ENCODE results near the gene FGF12.

FGF12 gene

DNA sequence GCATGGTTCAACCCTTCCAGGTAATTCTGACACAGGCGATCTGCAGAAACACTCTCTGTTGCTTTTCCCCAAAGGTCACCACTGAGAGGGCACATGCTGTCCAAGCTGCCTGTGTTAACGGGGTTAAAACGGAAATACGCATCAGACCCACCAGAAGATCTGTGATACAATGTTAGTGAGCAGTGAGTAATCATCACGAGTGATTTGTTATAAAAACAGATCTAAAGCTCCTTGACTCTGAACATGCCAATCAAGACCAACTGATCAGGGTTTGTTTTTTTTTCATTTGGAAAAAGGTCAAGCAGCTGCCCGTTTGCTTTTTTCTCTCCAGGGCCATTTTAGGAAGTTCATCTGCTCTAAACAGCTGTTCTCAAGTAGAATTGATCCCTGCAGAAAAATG is 43.2 kb downstream of the FGF12 start:
- no peak for DNase-seq (ENCODE audit: low read depth)

DNA sequence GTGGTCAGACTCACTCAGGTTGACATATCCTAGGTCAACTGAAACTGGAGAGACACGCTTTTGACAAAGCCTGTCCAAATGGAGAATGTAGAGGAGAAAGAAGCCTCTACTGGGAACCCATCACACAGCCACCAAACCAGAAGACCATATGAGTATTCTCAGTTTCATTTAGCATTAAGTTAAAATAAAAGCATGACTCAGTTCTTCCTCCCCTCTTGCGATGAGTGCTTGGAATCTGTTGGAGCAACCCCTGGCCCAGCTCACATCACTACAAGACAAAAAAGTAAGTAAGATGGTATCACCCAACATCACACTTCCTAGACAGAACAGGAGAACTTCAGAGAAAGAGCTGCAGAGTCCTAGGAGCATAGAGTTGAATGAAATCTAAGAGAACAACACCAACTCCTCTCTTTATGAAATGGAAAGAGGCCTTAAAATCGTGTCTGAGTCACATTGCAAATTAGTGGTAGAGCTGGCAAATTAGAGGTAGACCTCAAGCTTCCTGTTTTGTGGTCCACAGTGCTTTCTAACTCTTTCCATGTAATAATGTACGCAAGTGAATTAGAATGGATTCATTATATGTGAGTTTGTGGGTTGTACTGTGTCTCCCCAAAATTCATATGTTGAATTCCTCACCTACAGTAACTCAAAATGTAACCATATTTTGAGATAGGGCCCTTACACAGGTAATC is 51.2 kb downstream of the FGF12 start:
- DNase-seq (ENCODE audit: low read depth) = no peak

DNA sequence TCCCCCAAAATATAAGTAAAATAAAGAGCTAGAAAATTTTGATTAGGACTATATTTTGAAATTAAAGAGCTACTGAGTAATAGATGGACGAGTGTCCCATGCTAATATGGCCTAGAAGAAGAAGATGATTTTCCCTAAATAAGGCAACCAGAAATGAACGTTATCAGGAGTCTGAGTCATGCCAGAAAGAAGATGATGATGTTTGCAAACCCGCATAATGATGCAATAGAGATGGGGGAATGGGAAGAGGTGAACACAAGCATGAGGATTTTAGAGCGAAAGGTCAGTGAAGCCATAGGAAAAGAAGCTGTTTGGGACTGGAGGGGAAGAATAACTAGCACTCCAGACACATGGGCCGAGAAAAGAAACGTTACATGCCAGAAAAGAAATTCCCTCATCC is 71.7 kb downstream of the FGF12 start:
- no peak for DNase-seq (ENCODE audit: low read depth)

DNA sequence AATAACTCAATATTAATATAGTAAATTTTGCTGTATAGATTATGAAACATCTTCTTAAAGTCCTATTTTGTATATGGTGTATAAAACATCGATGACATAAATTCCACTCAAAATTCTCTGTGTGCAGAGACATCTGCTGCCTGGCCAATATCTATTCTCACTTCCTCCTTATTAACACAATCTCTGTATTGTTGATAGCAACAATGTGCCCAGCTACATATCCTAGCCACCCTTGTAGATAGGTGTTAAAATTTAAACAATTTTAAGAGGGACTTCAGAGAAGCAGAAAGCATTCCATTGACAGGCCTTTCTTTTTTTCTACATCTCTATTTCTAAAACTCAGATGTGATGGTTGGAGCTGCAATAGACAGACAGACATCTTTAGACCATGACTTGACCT is 72.3 kb downstream of the FGF12 start:
- DNase-seq (ENCODE audit: low read depth) = no peak

DNA sequence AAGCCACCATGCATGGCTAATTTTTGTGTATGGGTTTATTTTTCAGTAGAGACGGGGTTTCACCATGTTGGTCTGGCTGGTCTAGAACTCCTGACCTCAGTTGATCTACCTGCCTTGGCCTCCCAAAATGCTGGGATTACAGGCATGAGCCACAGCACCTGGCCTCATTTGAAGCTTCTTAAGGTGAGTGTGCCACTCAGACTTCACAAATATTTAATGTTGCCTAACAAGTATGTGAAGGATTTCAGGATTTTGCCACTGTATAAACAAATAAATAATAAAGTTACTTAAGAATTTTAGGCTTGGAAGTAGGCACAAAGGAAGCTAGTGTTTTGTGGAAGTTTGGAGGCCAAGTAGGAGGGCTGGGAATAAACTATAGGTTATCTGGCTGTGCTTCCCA is 73.5 kb downstream of the FGF12 start:
- DNase-seq (ENCODE audit: low read depth) = no peak

DNA sequence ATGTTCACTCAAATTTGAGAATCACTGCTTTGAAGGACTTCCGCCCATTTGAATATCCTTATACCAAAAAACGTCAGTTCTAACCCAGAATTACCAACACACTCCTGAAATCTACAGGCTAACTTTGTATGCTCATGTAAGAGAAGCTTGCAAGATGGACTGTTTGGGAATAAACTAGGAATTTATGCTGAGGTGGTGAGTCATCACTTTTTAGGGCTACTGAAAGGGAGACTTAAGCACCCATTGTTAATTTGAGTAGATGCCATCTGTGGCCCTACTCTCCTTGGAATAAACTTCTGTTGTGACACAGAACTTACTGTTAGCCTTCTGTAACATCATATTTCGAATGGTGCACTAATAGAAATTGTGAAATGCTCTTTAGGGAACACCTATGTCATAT is 74.6 kb downstream of the FGF12 start:
- no peak for DNase-seq (ENCODE audit: low read depth)

DNA sequence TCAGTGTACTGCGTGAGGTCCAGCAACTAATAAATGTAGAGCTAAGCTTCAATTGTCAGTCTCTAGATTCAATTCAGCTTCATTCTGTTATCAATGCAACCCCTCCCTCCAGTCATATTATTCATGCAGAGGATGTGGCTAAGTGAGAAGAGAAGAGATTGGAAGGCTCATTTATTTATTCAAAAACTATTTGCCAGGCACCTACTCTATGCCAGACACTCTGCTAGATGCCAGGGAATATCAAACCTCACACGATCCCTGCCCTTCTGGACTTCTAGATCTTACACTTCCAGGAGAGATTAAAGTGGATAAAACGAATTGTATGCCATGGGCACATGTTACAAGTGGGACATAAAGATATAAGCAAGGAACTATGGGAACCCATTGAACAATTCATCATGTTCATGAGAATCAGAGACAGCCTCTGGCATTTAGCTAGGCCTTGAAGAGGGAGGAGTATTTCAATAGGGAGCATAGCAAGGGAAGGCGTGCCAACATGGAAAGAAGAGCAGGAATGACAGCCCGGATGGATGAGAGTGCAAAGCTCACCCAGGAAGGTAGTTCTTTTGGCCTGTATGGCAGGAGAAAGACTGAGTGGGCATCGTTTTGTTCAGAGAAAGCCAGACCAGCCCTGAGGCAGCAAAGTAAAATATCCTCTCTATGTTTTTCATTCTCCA is 75.4 kb downstream of the FGF12 start:
- no peak for DNase-seq (ENCODE audit: low read depth)

DNA sequence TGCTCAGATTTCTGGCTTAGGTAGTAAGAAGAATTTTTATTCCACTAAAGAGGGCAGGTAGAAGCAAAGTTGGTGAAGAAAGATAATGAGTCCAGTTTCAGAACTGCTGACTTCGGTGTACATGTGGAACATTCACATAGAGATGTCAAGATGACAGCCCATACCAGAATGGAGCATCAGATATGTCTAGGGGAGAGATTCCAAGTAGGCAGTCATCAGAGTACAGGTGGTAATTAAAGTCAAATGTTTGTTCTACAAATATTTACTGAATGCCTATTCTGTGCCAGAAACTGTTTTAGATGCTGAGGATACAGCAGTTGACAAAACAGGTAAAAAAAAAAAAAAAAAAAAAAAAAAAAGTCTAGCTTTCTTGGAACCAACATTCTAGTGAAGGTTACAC is 81.9 kb downstream of the FGF12 start:
- DNase-seq (ENCODE audit: low read depth) = no peak

DNA sequence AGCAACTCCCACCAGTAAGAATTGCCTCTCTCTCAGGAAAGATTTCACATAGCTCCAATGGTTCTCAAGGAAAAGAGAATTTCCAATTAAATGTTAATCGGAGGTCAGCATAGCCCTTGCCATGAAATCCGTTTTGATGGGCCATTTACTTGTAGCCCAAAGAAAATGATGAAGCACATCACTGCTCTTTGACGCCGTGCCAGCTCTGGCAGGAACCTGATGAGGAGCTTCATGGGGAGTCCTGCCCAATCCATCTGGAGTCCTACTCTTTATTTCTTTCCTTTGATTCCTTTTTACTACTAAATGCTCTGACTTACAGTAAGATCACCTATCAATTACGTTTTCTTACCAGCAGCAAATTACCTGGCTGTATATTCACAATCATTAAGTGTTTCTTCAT is 84.7 kb downstream of the FGF12 start:
- no peak for DNase-seq (ENCODE audit: low read depth)

DNA sequence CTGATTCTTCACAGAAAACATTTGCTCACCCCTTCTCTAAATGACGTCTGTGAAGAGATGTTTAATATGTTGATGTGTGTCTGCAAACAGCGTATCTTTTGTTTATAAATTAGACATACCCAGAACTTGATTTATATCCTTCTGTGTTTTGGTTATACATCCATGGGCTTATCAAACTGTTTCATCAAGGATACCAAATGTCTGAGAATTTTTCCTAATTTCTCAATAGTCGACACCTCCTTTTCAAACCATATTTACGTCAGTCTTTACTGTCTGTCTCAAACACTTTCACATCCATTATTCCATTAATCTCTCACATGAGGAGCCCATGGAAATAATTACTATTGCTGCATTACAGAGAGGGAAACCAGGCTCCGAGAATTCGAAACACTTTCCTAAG is 85.4 kb downstream of the FGF12 start:
- no peak for DNase-seq (ENCODE audit: low read depth)

DNA sequence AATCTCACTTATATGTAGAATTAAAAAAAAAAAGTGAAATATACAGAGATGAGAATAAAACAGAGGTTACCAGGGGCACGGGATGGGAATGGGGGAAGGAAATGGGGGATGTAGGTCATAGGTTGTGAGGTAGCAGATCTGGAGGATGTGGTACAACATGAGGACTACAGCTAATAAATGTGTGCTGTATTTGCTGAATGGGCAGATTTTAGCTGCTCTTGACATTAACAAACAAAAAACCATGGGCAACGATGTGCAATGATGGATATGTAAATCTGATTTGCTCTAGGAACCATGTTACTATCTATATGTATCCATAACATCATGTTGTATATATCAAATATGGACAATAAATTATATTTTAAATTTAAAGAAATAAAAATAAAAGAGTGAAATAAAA is 87.4 kb downstream of the FGF12 start:
- DNase-seq (ENCODE audit: low read depth) = no peak

DNA sequence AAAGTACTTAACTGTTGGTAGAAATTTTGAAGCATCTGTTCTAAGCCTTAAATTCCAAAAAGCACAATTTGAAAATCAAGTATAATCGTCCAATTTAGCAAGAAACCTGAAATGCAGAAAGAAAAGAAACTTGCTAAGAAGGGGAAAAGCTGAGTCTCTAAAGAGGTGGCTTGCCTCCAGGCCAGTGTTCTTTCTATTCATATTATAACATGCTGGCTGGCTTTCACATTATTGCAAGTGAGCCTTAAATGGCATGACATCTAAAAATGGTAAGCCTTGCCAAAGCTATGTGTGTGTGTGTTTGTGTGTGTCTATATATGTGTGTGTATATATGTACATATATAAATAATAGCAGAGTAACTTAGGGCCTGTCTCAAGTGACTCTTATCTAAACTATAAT is 89.5 kb downstream of the FGF12 start:
- DNase-seq (ENCODE audit: low read depth) = no peak

DNA sequence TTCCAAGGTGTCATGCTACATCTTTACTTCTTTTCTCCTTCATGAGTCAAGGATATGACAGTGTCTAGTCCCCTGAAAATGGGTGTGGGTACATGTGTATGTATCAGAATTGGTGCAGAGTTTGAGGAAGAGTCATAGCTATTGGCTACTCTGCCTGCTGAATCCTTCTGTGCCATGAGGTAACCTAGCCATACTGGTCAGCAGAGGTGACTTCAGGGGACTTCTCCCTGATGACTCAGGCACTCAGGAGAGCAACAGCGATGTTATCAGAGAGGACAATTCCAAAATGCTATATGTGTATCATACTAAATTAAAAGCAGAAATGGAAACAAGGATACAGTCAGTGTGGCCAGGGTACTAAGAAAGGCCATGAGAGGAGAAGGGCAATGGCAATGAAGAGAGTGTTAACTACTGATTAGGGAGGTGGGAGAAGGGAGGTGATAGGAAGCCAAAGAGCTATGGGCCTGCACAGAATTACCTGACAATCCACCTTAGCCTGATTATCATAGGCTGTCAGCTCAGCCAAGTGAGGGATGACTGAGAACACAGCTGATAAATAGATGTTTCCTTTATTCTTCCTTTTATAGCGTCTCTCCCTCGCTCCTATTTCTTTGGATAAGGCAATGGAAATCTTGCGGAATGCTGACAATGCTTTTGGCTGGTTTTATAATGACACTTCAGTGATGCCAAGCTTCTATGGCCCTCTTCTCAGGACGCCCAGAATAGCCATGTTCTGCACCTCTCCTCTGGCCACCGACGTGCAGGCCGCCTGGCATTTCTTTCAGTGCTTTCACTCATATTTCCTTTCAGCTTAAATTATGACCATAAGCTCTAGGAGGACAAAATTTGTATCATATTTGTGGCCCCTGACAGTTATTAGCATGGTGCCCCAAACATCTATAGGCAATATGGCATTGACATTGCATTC is 90.6 kb downstream of the FGF12 start:
- DNase-seq (ENCODE audit: low read depth) = no peak

DNA sequence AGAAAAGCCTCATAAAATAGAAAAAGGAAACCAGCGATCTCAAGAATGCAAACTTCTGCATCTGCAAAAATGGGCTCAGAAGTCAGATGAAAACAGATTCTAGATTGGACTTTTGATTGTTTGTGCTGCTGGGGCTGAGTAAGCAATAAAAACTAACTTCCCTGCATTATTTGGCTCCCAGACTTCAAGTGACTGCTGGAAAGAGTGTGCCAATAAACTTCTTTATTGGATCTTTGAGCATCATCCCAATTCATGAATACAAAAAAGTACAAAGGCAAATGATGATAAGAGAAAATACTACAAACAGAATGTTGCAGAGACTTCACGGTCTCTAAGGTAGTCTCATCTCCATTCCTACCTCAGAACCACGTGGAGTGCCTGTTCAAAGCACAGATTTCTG is 97.9 kb downstream of the FGF12 start:
- no peak for DNase-seq (ENCODE audit: low read depth)

DNA sequence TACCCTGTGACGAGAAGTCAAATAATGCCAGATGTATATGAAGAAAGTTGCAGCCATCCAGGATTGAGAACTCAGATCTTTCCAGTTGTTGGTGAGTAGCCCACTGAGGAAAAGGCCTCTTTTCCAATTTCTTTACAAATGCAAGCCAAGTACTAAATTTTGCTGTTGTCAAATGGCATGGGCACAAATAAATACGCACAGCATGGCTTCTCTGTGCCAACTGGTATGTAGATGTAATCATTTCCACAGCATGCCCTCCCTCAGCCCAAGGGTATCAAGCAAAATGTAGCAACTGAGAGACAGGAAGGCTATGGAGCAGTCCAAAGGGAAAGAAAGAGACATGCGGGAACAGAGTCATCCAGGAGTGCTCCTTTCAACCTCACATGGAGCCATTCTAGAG is 105.4 kb downstream of the FGF12 start:
- no peak for DNase-seq (ENCODE audit: low read depth)

DNA sequence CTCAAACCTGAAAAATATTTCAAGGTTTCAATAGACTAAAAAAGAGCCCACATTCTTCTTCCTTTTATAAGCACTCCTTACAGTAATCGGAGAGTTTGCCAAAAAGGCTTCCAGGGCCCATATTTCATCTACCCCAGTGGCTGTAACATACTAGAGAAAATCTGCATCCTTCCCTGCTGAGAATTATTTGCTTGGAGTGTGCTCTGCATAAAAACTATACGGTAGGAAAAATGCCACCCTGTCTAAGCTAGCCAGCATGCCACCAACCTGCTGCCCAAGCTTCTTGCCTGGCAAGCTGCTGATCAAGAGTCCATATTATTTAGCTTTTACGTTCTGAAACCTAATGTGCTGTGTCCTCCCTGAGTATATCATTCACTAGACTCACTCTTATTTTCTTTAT is 107.1 kb downstream of the FGF12 start:
- no peak for DNase-seq (ENCODE audit: low read depth)

DNA sequence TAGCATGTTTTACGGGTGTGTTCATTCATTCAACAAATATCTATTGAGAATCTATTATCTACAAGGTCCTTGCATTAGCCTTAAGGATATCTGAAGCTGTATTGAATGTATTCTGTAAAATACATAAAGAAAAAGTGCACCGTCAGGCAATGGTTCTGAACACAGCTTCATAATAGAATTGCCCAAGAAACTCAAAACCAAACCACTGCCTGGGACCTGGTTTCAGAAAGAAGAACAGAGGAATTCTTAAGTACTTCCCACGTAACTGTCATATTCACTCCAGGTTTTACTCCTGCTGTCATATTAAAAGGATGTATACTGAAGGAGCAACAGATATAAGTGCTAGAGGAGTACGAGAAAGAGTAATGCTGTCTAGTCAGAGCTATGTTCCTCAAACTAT is 115.9 kb downstream of the FGF12 start:
- DNase-seq (ENCODE audit: low read depth) = no peak

DNA sequence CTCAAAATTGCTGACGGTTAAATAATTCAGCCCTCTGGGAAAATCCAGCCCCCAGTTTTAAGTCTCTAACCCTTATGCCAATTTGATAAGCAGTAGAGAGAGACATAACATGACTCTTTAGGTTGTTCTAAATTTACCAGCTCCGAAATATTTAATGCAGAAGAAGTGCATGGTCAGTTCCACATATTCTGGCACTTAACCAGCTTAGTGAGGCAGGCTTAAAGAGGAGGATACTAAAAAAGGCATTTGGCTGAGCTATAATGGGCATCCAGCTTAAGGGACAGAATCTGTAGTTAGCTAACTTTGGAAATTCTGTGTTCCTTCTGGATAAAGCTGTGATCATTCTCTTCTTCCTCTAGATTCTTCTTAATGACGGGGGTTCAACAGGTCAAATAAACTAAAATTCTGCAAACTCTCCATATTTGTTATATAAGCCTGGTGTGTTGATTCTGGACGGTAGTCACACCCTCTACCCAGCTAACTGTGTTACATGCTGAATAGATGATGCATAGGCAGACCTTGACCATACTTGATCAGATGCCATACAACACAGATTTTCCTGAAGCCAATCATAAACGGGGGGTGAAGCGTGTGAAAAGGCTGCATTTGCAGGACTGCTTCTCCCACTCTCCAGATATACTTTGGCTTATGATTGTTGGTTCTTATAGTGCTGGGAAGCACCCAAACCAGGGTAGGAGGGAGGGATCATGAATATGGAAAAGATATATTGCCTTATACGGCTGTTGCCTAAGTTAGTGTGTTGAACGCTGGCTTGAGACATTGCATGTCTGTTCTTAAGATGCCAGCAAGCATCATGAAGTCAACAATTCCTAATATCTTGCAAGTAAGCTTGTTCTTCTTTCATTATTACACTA is 118.4 kb downstream of the FGF12 start:
- no peak for DNase-seq (ENCODE audit: low read depth)

DNA sequence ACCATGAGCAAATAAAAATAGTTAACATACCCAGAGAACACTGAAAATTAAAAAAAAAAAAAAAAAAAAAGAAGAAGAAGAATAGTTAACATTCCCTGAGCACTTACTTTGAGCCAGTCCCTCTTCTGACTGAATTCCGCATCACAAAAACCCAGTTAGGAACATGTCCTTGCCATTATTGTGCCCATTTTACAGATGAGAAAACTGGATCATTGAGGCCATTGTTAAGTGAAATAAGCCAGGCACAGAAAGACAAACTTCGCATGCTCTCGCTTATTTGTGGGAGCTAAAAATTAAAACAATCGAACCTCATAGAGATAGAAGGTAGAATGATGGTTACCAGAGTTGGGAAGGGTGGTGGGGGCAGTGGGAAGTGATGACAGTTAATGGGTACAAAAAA is 119.5 kb downstream of the FGF12 start:
- no peak for DNase-seq (ENCODE audit: low read depth)

DNA sequence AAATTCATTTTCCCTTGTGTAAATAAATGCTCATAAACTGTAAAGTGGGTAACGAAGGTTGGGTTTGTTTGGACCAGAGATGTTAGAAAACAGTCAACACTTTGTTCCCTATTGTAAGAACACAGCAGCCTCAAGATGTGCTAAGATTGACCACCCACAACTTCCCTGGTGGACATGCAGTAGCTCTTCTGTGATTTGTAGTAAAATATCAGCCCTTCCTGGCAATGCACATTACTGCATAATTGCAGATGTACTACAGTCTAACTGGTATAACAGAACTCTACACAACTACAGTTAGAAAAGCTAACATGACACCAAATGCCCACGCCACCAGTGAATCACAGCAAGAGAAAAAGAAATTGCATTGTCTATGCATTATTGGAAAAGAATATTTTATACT is 129.4 kb downstream of the FGF12 start:
- DNase-seq (ENCODE audit: low read depth) = no peak

DNA sequence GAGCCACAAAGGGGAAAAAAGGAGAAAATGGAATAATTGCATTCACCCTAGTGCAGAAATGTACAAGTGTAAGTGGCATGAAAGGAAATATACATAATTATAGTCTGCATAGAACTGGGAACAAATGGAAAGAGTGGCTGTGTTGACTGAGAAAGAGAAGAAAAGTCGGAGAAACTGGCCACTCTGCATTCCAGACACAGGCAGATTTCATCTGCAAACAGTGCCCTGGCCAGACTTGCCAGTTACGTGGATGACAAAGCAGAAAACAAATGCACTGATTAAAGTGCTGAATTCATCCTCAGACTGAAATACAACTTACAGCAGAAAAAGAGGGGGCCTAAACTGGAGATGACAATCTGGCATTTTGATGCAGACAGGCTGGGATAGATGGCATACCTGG is 129.8 kb downstream of the FGF12 start:
- no peak for DNase-seq (ENCODE audit: low read depth)

DNA sequence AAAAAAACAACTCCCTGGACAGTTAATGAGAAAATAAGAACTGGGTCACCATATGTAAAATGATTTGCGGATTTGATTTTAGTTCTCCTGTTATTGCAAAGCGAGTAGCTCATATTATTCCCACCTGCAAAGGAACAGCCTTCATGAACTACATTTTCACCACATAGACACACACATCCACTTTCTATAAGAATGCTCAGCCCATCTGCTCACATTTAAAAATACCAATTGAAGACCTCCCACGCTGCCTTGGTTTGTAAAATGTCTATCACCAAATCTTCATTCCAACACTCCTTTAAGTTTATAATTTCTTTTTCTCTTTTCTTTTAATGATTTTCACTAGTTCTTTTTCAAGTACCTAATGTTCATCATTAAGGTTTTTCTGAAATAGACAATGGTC is 148.6 kb downstream of the FGF12 start:
- DNase-seq (ENCODE audit: low read depth) = no peak

All from non-pigmented ciliary epithelial cell (primary cell).